HG03066 (cell line): ENCODE results near the gene BCKDHA.

Source experiments
- ATAC-seq: cut with Tn5 transposase; IDR thresholded peaks from one replicate; pipeline ENCODE4 v1.9.1; 2021; ENCODE audit warnings: low read depth; ENCODE audit not compliant: unreplicated experiment

Gene BCKDHA

DNA sequence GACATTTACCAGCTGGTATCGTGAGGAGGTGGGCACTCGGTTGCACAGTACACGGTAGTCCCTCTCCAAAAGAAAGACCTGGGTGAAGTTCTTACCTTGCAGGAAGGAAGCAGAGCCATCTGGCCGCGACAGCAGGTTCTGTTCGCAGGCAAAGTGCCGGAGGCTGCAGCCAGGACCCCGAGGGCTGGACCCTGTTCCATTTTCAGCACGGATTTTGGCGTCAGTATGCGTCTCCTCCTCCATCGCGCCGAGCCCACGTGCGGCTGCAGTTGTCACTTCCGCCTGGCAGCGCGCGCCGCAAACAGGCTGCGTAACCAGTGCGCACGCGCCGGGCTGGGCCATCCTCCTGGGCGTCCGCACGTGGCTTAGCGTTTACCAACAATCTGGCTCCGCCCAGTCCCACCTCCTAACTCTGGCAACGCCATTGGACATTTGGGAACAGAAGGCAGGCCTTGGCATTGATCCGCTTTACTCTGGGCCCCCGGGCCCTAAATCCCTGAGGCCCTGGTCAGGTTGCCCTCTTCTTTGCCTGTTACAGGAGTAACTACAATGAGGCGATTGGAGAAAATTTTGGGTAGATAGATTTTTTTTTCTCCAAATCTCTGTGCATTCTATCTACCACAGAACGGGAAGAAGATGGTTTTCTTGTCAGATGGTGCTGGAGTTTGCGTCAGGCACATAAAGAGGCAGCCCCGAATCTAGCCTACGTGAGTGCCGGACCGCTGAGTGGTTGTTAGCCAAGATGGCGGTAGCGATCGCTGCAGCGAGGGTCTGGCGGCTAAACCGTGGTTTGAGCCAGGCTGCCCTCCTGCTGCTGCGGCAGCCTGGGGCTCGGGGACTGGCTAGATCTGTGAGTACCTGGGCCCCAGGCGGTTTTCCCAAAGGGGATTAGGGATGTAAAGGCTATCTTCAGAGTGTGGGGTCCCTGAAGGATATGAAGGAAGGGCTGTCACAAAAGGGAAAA is at the start of gene BCKDHA, which contains the start of gene EXOSC5:
BCKDHA (plus strand) TSS at position 733 of the 964 bp plus-strand sequence; CDS start at position 743, 10 bp downstream.
EXOSC5 (minus strand) TSS at position 274 of the 964 bp plus-strand sequence; CDS start at position 243, 31 bp downstream.
- peak; percentile 87 for ATAC-seq

DNA sequence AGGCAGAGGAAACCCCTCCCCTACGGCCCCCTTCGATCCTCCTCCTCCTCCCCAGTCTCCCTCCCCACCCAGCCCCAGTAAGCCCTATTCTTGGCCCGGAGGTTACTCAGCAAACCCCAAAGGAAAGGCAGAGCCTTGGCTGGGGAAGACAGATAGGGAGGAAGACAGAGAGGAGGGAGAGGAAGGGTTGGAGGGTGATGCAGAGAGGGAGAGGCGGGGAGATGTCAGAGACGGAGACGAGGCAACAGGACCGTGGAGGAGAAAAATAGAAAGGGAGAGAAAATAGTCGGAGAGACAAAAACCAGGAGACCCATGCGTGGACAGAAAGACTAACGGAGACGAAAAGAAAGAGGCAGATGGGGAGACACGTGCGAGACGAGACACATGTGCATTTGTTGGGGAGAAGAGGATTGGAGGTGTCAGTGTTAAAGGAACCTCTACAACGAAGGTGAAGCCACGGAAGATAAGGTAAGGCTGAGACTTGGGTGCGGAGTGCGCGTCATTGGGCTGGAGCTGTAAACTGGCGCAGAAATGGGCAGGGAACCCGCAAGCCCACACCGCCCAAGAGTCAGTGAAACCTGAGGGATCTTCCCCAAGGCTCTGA is 46.8 kb upstream of the BCKDHA start:
- ATAC-seq = no peak

DNA sequence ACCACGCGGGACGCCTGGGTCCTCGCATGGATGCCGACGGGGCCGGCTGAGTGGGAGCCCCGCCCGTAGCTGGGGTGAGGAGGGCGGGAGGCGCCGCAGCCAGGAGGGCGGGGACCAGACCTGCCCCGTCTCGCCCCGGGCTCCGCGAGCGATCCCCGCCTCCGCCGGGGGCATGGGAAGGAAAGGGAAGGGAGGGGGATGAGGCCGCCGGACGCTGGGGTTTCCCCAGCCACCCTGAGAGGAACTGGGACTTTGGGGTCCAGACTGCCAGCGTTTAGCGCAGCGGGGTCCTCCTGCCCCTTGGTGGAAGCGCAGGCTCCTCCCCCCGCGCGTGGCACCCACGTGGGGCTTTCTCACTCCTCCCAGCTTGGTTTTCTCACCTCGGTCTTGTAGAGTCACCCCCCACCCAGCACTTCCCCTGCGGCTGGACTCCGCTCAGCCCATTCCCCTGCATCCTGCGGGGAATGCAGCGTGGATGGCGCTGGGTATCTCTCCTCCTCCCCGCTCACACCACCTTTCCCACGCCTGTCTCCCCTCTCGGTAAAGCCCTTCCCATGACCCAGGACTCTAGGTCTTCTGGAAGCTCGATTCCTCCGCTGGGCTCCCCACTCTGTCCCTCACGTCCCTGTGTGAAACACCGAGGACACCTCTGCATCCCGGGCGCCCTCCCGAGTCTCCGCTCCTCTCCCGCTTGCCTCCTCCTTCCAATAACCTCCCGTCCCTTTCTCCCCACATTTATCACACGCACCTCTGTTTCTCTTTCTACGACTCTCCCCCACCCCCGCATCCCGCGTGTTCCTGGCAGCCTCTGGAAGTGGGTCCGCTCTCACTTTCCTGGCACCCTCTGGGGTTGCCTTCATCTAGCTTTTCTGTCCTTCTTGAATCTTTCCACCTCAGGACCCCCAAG is 46.0 kb upstream of the BCKDHA start:
- no peak for ATAC-seq

DNA sequence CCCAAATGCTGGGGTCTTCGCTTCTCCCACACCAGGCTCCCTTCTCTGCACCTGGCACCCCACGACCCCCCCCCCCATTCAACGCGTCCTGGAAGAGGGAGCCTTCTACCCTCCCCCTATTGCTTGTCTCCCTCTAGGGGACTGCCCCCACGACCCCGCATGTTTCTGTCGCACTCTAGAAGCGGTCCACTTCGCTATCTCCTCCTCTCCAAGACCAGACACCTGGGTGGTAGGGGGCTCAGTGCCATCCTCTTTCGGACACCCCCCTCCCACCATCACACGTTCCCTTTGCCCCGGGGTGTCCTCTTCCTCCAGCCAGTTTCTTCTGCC is 45.4 kb upstream of the BCKDHA start:
- no peak for ATAC-seq

DNA sequence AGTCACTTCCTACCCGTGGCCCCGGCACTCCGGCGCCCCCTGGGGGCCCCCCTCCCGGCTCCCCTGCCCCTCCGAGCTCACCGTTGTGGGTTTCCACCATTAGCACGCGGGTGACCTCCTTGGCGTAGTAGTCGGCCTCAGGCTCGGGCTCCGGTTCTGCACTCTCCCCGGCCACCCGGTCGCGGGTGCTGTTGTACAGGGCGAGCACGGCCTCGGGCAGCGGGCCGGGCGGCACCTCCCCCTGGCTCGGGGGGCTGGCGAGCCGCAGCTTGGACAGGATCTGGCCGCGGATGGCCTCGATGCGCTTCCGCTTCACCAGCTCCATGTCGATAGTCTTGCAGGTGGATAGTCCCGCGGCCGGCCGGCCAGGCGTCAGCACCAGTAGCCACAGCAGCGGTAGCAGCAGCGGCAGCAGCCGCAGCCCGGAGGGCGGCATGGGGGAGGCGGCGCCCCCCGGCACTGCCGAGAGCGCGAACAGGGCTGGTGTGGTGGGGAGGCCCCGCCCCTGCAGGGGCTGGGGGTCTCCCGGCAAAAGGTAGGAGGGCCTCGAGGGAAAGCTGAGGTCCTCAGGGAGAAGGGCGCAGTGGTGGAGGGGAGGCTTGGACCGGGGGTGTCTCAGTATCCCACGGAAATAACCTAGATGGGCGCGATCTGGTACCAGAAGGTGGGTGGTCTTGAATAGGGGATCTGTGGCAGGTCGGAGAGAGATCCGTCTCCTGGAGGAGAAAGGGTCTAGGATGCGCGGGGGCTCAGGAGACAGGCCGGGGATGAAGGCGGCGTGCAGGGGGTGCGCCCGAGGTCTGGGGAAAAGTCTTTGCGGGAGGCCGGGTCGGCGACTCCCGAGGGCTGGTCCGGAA is 44.8 kb upstream of the BCKDHA start:
- no peak for ATAC-seq

DNA sequence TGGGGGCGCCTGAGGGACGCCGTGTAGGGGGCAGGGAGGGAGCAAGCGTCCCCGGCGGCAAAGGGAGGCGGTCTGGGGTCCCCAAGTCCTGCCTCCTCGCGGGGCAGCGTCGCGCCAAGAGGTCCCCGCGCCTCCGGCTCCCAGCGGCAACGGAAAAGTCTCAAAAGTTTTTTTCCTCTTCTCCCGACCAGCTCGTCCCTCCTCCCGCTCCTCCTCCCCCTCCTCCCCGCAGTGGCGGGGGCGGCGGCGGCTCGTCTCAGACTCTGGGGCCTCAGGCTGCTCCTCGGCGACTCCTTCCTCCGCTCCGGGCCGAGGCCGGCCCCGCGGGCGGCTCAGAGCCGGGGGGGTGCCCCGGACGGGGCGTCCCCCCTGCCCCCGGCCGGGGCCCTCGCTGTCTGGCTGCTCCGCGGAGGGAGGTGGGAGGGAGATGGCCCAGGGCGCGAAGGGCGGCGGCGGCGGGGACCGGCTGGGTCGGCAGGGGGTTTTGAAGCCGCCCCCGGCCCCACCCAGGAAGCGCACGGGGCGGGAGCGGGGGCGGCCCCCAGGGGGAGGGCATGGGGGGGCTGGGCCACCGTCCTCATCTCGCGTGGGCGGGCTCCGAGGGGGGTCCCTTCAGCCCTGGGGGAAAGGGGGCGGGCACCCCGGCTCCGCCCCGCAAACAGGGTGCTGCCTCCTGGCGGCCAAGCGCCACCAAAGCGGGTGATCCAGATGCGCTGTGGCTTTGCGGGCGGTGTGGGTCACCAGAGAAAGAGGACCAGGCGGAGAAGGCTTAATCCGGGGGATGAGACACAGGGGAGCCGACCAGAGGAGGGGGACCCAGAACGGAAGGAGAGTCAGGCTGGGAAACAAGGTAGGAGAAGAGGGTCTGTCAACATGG is 43.9 kb upstream of the BCKDHA start, which contains the start of gene TGFB1:
TGFB1 (minus strand) TSS at position 457 of the 877 bp plus-strand sequence. CDS start 878 bp downstream, outside the sequence.
- ATAC-seq = peak; percentile 45

DNA sequence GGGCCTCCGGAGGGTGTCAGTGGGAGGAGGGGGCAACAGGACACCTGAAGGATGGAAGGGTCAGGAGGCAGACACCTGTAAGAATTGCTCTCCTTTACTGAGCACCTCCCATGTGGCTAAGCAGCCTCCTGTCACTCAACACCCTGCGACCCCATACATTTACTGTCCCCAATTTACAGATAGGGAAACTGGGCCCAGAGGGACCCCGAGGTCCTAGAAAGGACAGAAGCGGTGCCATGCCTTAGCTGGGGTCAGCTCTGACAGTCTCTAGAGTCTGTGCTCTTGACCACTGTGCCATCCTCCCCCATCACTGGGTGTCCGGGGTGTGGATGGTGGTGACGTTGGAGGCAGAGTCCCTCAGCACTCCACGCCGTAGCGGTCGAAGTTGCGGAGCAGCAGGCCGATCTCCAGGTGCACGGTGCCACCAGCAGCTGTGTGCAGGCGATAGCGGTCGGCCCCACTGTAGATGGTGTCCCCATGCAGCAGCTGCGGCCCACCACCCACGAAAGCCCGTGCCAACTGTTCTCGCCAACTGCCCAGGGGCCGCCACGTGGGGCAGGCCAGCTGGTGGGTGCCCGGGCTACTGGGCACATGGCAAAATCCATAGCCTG is 43.2 kb upstream of the BCKDHA start:
- ATAC-seq = no peak

DNA sequence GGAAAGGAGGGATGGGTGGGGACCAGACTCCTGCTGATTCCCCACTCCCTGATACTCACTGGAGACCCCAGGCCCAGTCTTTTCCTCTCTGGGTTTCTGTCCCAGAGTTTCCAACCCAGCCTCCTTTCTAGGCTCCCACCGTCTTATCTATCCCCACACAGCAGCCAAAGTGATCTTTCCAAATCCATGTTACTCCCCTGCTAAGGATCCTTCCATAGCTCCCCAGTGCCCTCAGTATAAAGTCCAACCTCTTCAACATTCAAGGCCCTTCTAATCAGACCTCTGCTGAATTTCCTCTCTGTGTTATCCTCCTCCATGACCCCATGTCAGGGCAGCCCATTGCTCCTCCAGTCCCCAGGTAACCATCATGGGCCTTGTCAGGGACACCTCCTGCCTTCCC is 42.6 kb upstream of the BCKDHA start:
- no peak for ATAC-seq

DNA sequence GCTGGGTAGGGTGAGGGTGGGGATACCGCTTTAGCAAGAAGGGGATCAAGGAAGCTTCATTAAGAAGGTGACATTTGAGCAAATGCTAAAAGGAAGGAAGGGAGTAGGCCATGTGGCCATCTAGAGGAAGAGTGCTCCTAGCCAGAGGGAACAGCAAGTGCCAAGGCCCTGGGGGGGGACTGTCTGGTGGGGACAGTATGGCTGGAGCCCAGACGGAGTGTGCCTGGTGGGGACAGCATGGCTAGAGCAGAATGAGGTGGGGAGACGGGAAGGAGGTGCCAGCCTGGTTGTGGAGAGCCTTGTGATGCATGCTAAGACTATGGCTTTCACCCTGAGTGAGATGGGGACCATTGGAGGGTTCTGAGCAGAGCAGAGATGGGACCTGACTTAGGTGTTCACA is 41.8 kb upstream of the BCKDHA start:
- ATAC-seq = no peak

DNA sequence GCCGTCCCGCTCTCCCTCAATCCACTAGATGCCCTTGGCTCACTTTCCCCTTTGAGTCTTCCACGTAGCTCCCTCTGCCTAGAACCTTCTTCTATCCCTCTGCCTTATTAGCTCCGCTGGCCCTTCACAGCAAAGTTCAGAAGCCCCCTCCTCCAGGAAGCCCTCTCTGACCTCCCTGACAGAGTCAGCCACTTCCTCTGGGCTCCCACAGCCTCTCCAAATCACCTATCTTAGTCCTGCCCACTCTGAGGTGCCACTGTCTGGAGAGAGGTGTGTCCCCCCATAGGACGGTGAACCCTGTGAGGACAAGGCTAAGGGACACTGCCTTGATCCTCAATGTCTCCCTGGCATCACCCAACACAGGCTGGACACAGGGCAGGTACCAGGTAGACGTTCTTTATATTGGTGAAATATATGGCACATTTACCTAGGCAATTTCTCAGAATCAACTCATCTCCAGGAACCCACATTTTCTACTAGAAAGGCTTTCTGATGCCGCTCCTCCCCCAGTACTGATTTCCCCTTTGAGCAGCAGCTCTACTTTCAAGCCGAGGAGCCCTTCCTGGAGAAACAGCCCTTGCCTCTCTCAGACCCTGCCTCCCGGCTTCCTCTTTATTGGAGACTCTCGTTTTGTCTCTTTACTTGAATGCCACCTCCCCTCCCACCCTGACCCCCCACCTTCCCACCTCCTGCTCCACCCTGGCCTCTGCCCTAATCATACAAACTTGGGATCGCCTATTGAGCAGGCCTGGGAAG is 40.5 kb upstream of the BCKDHA start:
- no peak for ATAC-seq

DNA sequence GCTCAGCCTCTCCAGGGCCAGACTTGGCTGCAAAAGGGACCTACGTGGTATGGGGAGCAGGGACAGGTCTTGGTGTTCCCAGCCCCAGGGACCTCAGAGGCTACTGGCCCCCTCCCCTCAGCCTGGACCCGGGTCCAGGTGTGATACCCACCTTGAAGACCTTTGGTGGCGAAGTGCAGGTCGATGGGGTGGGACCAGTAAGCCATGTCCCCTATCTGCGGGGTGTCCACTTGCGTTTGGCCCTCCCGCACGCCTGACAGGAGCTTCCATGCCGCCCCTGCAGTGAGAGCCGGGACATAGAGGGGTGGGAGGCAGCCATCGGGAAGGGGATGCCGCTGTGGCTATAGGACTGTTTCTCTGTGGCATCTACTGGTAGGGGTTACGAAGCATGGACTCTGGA is 39.9 kb upstream of the BCKDHA start:
- no peak for ATAC-seq

DNA sequence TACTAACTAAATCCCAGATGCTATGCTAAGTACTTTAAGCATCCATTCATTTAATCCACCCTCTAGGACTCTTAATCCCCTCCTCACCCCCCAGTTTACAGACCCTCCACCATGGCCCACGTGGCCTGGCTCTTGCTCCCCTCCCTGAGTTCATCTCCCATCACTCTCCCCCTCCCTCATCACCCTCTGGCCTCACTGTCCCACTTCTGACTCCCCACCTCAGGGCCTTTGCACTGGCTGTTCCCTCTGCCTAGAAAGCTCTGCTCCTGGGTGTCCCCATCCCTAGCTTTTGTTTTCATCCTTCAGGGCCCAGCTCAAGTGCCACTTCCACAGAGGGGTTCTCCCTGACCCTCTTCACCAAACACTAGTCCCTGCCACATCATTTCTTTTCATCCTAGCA is 37.9 kb upstream of the BCKDHA start:
- no peak for ATAC-seq

DNA sequence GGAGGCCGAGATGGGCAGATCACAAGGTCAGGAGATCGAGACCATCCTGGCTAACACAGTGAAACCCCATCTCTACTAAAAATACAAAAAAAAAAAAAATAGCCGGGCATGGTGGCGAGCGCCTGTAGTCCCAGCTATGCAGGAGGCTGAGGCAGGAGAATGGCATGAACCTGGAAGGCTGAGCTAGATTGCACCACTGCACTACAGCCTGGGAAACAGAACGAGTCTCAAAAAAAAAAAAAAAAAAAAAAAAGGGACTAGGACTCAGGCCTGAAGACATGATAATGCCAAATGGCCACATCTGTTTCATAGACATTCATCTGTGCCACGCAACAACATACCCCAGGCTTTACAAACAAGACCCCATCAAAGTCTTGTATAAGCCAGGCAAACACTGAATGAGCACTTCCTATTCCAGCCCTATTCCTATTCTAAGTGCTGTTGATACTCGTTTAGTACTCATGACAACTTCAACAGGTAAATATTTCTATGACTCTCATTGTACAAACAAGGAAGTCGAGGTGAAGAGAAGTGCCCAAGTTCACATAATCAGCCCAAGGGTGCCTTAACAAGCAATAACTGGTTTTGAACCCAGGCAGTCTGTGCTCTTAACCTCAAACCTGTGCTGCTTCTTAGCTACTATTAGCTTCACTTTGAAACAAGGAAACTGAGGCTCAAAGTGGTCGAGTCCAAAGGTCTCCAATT is 35.3 kb upstream of the BCKDHA start:
- no peak for ATAC-seq

DNA sequence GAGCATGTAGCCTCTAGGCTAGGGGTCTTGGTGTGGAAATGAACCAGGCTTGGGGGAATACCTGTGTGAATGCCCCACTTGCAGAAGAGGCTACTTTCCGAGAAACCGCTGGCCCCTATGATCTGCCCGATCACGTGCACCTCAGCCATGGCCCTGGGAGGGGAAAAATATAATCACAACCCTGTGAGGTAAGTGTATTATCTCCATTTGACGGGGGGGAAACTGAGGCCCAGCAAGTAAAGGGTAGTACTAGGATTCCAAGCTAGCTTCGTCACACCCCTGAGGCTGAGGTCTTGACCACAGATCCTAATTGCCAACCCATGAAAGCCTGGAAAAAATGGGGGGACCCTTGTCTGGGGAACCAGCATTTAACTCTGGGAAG is 34.3 kb upstream of the BCKDHA start:
- ATAC-seq = no peak

DNA sequence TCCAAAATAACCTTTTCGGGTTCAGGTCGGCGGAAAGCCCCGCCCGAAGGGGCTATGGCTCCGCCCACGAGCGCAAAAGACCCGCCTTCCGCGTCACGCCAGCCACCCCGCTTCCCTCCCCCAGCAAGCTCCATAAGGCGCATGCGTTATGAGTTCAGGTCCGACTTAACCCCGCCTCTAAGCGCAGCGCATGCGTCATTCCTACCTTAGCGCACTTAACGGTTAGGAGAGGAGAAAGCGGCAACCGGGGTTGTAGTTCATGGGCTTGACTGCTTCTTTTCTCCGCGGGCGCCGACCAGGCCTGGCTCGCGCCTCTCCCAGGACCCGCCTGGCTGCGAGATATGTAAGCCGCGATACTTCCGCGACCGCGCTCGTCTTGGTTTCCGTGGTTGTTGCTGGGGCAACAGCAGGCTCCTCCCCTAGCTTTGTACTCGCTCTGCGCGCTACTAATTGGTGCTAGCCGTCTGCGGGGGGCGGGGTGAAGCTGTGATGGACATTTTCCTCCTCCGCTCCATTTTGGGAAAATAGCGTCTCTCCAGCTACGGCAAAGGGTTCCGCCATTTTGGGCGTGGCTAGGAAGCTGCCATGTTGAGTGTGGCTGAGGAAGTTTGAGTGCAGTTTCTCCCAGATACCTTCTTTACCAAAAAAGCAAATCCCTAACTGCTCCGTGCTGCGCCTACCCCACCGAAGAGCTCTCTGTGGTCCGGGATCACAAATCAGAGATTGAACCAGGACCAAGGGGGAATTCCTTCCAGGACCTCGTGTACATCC is 33.7 kb upstream of the BCKDHA start, which contains the start of gene B9D2:
B9D2 (minus strand) TSS at position 397 of the 771 bp plus-strand sequence. CDS start 630 bp downstream, outside the sequence.
- ATAC-seq = peak; percentile 85
